GM12891 (cell line): ENCODE data around the gene SECTM1.

Experiments used
- PAX5 ChIP-seq: IDR thresholded peaks from 2 replicates; pipeline ENCODE4 v1.6.1; 2011; ENCODE audit warnings: low read length, moderate library complexity, mild to moderate bottlenecking; ENCODE audit not compliant: insufficient read depth, severe bottlenecking
- POLR2A ChIP-seq: IDR thresholded peaks from 2 replicates; pipeline ENCODE4 v1.6.1; 2011; ENCODE audit warnings: low read depth, low read length, control low read depth
- POLR2AphosphoS5 ChIP-seq: IDR thresholded peaks from 2 replicates; pipeline ENCODE4 v1.6.1; 2011; ENCODE audit warnings: low read depth, low read length, control low read depth
- POU2F2 ChIP-seq: IDR thresholded peaks from 2 replicates; pipeline ENCODE4 v1.6.1; 2011; ENCODE audit warnings: low read depth, mild to moderate bottlenecking, control low read depth, low read length, moderate library complexity
- SPI1 ChIP-seq: IDR thresholded peaks from 2 replicates; pipeline ENCODE4 v1.6.1; 2011; ENCODE audit warnings: low read depth, low read length, control low read depth
- TAF1 ChIP-seq: IDR thresholded peaks from 2 replicates; pipeline ENCODE4 v1.6.1; 2011; ENCODE audit warnings: low read depth, low read length, control low read depth

GRCh38 chr17:82324566-82325285, 8.8 kb downstream of the SECTM1 start:
- TF ChIP-seq POLR2AphosphoS5, result no peak
- no peak for TF ChIP-seq POLR2A
- TF ChIP-seq TAF1, result no peak
- no peak for TF ChIP-seq POU2F2
- TF ChIP-seq SPI1, result no peak
- TF ChIP-seq PAX5, result no peak
